Measurements from ENCODE around the gene DEXI.

DEXI gene

DNA sequence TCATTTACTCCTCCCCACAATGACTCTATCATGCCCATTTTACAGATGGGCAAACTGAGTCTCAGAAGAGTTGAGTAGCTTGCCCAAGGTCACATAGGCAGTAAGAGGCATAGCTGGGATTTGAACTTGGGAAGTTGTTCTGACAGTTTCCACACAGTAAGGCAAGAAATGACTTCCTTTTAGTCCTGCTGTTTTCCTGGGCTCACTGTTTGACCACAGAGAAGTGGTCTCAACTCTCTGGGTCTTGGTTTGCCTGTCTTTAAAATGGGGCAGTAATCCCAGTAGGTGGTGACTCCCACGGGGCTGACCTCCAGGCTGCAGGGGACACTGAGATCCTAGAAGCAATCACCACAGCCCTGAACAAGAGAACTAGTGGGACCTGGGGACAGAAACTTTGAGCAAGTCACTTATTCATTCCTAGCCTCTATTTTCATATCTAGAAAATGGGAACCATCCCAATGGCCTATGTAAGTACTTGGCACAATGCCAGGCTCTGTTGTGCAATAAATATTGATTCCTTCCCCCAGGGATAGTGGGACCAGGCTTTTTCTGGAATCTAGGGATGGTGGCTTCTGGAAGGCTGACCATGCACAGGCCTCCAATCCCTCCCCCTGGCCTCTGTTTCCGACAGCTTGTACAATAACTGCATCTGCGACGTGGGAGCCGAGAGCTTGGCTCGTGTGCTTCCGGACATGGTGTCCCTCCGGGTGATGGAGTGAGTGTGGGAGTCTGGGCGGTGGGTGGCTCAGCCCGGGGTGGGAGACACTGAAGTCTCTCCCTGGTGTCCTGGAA lies 20.5 kb downstream of the DEXI start:
- DNase-seq: no peak
- in situ Hi-C loops (cut with HindIII; ENCODE audit: low pct_ligation_motif_present, low pct_unique_long_range_greater_than_20kb, low sequenced_read_pairs): no loop called here

DNA sequence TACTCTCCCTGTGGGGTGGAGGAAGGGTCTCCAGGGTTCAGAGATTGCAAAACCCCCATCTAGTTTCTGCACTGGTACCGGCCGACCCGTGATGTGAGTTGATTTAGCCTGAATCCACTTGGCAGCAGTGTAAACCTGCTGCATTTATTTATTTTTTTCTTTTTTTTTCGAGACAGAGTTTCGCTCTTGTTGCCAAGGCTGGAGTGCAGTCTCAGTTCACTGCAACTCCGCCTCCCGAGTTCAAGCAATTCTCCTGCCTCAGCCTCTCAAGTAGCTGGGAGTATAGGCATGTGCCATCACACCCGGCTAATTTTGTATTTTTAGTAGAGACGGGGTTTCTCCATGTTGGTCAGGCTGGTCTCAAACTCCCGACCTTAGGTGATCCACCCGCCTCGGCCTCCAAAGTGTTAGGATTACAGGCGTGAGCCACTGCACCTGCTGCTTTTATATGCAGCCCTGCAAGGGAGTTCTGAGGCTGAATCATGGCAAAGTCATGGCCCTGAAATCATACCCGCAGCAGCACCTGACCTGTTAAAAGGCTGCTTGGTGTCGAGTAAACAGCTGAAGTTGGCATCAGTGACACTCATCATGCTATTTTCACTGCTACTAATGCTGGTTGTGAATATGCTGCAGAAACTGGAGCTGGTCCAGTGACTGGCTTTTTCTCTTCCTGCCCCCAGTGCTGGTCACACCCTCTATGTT lies 21.4 kb downstream of the DEXI start:
- in situ Hi-C loops (cut with HindIII; ENCODE audit: low pct_ligation_motif_present, low pct_unique_long_range_greater_than_20kb, low sequenced_read_pairs): no loop called here
- no peak for DNase-seq

DNA sequence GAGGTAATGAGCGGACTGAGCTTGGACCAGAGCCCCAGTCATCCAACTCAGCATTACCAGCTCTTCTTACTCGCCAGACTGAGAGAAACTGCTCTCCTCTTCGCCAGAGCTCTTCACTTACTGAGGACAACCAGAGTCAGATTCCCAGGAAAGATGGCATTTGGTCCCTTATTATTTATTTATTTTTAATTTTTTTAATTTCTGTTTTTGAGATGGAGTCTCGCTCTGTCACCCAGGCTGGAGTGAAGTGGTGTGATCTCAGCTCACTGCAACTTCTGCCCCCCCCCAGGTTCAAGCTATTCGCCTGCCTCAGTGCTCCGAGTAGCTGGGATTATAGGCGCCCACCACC lies 23.3 kb downstream of the DEXI start:
- in situ Hi-C loops (cut with HindIII; ENCODE audit: low pct_ligation_motif_present, low pct_unique_long_range_greater_than_20kb, low sequenced_read_pairs): no loop called here
- no peak for DNase-seq

DNA sequence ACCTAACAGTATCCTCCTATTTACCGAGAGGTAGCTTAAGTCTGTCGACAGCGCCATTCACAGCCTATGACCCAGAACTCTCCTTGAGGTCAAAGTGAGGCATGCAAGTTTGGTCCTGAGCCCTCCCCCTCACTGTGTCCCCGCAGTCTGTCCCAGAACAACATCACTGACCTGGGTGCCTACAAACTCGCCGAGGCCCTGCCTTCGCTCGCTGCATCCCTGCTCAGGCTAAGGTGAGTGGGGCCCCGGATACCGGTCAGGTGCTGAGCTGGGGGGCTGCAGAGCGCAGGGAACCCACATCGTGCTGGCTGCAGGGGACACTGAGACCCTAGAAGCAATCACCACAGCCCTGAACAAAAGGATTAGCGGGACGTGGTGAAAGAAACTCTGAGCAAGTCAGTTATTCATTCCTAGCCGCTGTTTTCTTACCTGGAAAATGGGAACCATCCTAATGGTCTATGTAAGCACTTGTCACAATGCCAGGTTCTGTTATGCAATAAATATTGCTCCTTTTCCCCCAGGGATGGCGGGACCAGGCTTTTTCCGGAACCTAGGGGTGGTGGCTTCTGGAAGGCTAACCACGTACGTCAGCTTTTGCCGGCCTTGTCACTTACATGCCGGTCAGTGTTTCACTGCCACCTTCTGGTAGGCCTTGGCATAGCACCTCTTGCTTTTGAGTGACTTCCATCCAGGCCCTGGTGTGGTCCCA lies 23.8 kb downstream of the DEXI start:
- peak; percentile 93 for DNase-seq
- in situ Hi-C loops (cut with HindIII; ENCODE audit: low pct_ligation_motif_present, low pct_unique_long_range_greater_than_20kb, low sequenced_read_pairs): no loop called here

DNA sequence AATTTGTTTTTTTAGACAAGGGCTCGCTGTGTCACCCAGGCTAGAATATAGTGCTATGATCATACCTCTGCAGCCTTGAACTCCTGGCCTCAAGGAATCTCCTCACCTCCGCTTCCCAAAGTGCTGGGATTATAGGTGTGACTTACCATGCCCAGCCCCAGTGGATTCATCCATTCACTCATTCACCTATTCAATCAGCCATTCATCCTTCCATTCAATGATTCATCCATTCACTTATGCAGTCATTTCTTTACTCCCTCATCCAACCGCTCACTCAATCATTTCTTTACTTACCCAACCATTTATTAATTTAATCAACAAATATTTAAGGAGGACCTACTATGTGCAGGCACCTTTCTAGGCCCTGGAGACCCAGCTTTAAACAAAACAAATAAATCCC lies 25.7 kb downstream of the DEXI start:
- DNase-seq: no peak
- in situ Hi-C loops (cut with HindIII; ENCODE audit: low pct_ligation_motif_present, low pct_unique_long_range_greater_than_20kb, low sequenced_read_pairs): no loop called here

DNA sequence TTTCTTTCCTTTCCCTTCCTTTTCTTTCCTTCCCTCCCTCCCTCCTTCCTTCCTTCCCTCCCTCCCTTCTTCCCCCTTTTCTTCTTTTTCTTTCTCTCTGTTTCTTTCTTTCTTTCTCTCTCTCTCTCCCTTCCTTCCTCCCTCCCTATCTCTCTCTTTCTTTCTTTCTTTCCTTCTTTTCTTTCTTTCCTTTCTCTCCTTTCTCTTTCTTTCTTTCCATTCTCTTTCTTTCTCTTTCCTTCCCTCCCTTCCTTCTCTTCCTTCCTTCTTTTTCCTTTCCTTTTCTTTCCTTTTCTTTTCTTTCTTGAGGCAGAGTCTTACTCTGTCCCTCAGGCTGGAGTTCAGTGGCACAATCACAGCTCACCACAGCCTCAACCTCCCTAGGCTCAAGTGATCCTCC lies 31.0 kb downstream of the DEXI start:
- in situ Hi-C loops (cut with HindIII; ENCODE audit: low pct_ligation_motif_present, low pct_unique_long_range_greater_than_20kb, low sequenced_read_pairs): no loop called here

DNA sequence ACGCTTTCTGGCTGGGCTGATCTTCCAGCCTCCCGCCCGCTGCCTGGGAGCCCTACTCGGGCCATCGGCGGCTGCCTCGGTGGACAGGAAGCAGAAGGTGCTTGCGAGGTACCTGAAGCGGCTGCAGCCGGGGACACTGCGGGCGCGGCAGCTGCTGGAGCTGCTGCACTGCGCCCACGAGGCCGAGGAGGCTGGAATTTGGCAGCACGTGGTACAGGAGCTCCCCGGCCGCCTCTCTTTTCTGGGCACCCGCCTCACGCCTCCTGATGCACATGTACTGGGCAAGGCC lies 34.6 kb downstream of the DEXI start:
- DNase-seq: no peak
- in situ Hi-C loops (cut with HindIII; ENCODE audit: low pct_ligation_motif_present, low pct_unique_long_range_greater_than_20kb, low sequenced_read_pairs): no loop called here

More for the DNA sequence above, 31.0 kb downstream of the DEXI start:
- DNase-seq: no peak

DNA sequence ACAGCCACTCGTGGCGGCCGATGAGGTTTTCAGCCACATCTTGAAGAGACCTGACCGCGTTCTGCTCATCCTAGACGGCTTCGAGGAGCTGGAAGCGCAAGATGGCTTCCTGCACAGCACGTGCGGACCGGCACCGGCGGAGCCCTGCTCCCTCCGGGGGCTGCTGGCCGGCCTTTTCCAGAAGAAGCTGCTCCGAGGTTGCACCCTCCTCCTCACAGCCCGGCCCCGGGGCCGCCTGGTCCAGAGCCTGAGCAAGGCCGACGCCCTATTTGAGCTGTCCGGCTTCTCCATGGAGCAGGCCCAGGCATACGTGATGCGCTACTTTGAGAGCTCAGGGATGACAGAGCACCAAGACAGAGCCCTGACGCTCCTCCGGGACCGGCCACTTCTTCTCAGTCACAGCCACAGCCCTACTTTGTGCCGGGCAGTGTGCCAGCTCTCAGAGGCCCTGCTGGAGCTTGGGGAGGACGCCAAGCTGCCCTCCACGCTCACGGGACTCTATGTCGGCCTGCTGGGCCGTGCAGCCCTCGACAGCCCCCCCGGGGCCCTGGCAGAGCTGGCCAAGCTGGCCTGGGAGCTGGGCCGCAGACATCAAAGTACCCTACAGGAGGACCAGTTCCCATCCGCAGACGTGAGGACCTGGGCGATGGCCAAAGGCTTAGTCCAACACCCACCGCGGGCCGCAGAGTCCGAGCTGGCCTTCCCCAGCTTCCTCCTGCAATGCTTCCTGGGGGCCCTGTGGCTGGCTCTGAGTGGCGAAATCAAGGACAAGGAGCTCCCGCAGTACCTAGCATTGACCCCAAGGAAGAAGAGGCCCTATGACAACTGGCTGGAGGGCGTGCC lies 35.1 kb downstream of the DEXI start:
- DNase-seq: no peak
- in situ Hi-C loops (cut with HindIII; ENCODE audit: low pct_ligation_motif_present, low pct_unique_long_range_greater_than_20kb, low sequenced_read_pairs): no loop called here

DNA sequence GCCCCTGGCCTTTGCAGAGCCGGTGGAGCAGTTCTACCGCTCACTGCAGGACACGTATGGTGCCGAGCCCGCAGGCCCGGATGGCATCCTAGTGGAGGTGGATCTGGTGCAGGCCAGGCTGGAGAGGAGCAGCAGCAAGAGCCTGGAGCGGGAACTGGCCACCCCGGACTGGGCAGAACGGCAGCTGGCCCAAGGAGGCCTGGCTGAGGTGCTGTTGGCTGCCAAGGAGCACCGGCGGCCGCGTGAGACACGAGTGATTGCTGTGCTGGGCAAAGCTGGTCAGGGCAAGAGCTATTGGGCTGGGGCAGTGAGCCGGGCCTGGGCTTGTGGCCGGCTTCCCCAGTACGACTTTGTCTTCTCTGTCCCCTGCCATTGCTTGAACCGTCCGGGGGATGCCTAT lies 35.8 kb downstream of the DEXI start:
- in situ Hi-C loops (cut with HindIII; ENCODE audit: low pct_ligation_motif_present, low pct_unique_long_range_greater_than_20kb, low sequenced_read_pairs): no loop called here
- DNase-seq: no peak

DNA sequence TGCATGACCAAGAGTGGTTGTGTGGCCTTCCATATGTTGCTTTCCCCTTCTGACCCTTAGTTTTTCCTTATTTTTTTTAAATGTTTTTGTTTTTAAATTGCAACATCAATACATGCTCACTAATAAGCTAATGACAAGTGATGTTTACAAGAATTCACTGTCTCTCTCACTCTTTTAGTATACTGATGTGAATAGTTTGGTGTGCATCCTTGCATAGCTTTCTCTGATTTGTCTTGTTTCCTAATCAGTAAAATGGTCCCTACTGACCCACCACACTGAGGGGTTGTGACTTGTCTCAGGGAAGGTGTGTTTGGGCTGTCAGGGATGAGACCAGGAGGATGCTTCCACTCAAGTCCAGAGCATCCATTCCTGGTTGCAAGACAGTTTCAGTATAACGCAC lies 39.3 kb downstream of the DEXI start:
- no peak for DNase-seq
- in situ Hi-C loops (cut with HindIII; ENCODE audit: low pct_ligation_motif_present, low pct_unique_long_range_greater_than_20kb, low sequenced_read_pairs): no loop called here

DNA sequence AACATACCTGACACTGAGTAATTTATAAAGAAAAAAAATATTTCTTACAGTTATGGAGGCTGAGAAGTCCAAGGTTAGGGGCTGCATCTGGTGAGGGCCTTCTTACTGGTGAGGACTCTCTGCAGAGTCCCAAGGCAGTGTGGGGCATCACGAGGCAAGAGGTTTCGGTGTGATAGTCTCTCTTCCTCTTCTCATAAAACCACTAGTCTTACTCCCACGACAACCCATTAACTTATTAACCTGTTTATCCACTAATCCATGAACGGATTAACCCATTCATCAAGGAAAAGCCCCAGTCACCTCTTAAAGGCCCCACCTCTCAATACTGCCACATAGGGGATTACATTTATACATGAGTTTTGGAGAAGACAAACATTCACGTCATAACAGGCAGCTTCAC lies 45.1 kb downstream of the DEXI start:
- in situ Hi-C loops (cut with HindIII; ENCODE audit: low pct_ligation_motif_present, low pct_unique_long_range_greater_than_20kb, low sequenced_read_pairs): no loop called here
- no peak for DNase-seq

DNA sequence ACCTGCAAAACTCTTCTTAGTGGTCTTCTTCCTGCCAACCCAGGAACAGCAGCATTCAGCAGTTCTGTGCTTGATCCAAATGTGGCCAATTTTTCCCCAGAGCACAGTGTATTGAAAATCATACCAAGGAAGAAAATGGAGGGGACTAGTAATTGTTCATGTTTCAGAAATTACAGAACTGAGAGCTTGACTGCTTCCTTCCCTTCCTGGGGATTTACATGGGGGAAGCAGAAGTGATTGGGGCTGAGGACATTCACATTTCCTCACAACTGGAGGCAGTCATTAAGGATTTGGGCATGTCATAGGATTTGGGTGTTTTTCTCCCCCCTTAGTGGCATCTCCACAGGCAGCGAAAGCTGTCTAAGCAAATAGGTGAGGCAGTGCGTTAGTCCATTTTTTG lies 45.5 kb downstream of the DEXI start:
- no peak for DNase-seq
- in situ Hi-C loops (cut with HindIII; ENCODE audit: low pct_ligation_motif_present, low pct_unique_long_range_greater_than_20kb, low sequenced_read_pairs): no loop called here

DNA sequence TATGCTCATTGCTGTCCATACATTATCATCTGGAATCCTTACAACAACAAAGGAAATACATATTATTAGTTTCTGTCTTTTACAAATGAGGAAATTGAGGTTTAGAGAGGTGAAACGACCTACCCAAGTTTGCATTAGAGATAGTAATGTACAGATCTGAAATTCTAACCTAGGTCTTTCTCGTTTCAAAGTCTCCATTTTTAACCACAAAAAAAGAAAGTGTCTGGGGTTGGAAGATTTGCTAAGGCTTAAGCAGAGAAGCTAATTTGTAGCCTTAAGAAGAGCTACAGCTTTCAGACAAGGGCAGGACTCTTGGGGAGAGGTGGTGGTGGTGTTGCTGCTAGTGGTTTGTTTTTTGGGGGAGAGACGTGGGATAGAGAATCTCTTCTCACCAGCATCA lies 46.1 kb downstream of the DEXI start:
- DNase-seq: no peak
- in situ Hi-C loops (cut with HindIII; ENCODE audit: low pct_ligation_motif_present, low pct_unique_long_range_greater_than_20kb, low sequenced_read_pairs): no loop called here

DNA sequence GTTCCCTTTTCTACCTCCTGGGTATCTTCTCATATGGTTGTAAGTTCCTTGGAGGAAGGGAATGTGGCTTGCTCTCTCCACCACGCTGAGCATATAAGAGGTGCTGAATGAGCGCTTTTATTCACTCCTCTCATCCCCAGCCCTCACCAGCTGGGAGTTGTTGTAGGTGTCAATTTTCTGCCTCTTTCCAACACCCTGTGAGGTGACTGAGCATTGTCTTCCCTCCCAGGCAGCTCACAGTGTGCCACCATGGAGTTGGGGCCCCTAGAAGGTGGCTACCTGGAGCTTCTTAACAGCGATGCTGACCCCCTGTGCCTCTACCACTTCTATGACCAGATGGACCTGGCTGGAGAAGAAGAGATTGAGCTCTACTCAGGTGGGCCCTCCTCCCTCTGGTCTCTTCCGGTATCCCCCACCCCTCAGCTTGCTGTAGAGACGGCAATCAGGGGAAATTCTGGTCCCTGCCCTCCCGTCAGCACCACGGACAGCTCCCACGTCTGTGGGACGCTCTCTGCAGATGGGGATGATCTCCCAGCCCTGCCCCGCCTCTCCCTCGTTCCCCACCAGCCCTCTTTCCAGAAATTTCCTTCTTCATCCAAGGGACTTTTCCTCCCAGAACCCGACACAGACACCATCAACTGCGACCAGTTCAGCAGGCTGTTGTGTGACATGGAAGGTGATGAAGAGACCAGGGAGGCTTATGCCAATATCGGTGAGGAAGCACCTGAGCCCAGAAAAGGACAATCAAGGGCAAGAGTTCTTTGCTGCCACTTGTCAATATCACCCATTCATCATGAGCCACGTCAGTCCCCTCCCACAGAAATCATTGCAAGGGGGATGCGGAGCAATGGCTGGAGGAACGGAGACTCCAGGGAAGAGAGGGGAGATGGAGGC lies 47.0 kb downstream of the DEXI start:
- in situ Hi-C loops (cut with HindIII; ENCODE audit: low pct_ligation_motif_present, low pct_unique_long_range_greater_than_20kb, low sequenced_read_pairs): no loop called here
- DNase-seq: peak; percentile 61

DNA sequence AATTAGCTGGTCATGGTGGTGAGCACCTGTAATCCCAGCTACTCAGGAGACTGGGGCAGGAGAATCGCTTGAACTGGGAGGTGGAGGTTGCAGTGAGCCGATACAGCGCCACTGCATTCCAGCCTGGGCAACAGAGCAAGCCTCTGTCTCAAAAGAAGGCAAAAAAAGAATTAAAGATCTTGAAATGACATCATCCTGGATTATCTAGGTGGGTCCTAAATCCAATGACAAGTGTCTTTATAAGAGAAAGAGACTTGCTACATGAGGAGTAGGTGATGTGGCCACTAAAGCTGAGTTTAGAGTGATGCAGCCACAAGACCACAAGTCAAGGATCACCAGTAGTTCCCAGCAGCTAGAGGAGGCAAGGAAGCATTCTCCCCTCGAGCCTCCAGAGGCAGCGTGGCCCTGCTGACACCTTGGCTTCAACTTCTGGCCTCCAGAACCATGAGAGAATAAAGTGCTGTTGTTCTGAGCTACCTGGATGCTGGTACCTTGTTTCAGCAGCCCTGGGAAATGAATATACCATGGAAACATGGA lies 49.4 kb downstream of the DEXI start:
- no peak for DNase-seq
- in situ Hi-C loops (cut with HindIII; ENCODE audit: low pct_ligation_motif_present, low pct_unique_long_range_greater_than_20kb, low sequenced_read_pairs): no loop called here

DNA sequence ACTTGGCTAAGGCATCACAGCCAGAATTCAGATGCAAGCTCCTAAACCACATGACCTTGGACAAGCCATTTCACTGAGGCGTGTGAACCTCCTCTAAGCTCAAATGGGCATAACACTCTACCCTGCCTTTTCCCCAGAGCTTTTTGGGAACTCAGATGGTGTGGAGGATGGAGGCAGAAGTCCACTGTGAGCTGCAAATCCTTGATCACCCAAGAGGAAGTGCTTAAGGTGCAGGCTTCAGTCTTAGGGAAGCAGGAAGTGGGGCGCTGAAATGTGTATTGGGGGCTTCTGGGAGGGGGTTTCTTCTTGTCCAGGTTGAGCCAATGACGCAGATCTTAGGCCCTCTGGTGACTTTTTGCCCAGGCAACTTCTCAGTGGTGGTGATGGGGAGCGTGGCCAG lies 52.4 kb downstream of the DEXI start:
- in situ Hi-C loops (cut with HindIII; ENCODE audit: low pct_ligation_motif_present, low pct_unique_long_range_greater_than_20kb, low sequenced_read_pairs): no loop called here
- DNase-seq: no peak

DNA sequence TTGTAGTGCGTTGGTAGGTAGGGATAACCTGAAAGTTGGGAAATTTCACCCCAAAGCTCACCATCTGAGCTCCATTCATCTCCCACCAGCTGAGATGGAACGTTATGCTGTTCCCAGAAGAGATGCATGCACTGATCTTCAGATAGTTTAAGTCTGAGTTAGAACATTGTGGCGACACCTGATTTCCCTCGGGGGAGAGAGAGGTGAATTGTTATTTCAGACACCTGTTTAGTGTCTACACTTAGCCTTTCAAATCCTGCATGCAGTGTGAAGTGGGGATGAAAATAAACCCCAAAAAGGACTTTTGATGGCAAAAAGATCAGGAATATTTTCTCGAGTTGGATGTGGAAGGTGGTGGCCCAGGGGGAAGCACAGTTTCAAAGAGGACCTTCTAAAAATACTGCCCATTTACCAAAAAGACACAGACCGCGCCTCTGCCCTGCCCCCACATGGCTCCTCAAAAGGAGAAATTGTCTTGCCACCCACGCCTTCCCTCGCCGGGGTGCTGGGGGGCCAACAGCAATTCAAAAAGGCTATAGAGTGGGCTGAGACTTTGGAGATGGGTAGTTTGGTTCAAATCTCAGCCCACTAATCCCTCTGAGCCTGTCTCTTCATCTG lies 53.8 kb downstream of the DEXI start:
- in situ Hi-C loops (cut with HindIII; ENCODE audit: low pct_ligation_motif_present, low pct_unique_long_range_greater_than_20kb, low sequenced_read_pairs): no loop called here
- DNase-seq: no peak

DNA sequence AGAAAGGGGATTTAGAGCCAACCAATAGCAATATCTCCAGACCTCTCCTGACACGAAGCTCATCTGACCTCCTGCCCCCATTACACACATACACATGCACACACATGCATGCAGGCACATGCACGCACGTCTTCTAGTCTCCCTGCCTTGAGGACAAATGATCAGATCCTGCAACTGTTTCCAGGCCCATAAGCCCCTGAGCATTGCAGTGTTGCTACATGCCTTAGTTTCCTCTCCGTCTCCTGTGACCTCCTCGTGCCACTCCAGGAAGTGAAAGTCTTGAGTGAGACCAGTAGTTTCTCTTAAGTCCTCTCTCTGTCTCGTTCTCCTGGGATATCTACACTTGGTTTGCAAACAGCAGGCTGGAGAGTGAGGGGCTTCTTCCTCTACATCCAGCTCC lies 57.0 kb downstream of the DEXI start:
- in situ Hi-C loops (cut with HindIII; ENCODE audit: low pct_ligation_motif_present, low pct_unique_long_range_greater_than_20kb, low sequenced_read_pairs): no loop called here
- DNase-seq: no peak

Measured in ACHN (cell line).